CD4-positive, alpha-beta T cell treated with Interleukin-15 for 4 hours (primary cell): Measurements from ENCODE around the gene TAGLN.
"Not testable (repeated sequence)": the region's sequence is repeated elsewhere in the genome, so short reads cannot be mapped to it uniquely, and the experiment has no call there.

ENCODE experiments used
- DNase-seq: peaks from one replicate; pipeline ENCODE4 v3.0.0-alpha.2; 2020; ENCODE audit warnings: low spot score

TAGLN gene

DNA sequence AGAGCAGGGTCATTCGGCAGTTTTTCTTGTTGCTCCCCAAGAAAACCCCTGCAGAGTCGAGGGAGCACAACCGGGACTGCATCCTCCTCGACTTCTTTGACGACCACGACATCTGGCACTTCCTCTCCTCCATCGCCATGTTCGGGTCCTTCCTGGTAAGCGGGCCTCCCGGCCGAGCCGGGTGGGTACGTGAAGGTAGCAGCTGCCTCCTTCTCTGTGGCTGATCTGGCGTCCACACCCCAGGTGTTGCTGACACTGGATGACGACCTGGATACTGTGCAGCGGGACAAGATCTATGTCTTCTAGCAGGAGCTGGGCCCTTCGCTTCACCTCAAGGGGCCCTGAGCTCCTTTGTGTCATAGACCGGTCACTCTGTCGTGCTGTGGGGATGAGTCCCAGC, 3.4 kb upstream of the TAGLN start:
- DNase-seq = no peak

DNA sequence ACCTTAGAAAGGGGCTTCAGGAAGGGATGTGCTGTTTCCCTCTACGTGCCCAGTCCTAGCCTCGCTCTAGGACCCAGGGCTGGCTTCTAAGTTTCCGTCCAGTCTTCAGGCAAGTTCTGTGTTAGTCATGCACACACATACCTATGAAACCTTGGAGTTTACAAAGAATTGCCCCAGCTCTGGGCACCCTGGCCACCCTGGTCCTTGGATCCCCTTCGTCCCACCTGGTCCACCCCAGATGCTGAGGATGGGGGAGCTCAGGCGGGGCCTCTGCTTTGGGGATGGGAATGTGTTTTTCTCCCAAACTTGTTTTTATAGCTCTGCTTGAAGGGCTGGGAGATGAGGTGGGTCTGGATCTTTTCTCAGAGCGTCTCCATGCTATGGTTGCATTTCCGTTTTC, 2.2 kb upstream of the TAGLN start:
- no peak for DNase-seq

DNA sequence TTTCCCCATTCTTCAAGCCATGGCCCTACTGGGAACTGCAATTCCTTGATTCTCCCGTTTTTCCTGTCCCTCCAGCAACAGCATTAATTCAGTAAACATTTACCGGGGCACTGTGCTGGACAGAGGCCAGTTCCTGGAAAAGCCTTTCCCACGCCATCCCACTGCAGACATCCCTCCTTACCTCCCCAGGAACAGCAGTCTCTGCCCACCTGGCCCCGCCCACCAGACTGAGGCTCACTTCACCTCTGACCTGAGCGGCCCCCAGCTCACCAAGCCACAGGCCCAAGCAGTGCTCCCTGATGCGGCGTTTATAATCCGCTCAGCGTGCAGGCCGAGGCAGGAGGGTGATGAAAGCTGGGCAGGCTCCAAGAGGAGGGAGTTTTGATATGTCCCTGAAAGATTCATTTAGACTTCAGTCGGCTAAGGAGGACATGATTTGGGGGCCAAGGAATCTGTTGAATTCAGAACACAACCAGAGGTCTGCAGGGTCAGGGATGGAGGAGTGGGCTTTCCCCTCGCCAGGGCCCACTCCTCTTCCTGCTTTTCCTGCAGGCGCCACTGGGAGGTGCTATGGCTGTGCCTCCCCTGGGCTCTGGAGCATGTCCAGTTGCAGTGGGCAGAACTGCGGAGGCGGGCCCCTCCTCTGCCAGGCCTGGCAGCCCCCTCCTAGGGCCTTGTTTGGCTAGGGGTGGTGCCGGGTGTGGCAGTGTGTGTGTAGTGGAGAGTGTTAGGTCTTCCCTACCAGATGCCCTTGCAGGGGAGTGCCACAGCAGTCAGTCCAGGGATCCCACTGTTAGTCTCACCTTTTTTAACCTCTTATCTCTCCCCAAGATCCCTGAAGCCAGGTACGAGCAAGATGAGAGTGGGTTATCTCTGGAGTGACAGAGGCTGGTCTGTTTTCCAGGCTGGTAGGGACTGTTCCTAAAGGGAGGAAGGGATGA, 1.4 kb upstream of the TAGLN start:
- no peak for DNase-seq

DNA sequence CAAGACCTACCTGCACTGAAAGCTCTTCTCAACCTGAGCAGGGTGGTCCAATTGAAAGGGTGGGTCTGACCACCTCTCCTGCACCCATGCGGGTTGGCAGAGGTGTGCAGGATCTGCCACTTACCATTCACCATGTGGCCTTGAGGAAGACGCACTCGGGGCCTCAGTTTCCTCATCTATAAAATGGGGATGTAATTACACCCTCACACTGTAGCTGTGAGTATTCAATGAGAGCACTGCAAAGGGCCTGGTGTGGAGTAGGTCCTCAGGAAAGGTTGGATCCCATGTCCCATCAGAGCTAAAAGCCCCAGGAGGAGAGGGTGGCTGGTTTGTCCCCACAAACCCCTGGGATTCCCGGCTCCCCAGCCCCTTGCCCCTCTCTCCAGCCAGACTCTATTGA, 557 bp upstream of the TAGLN start:
- no peak for DNase-seq

DNA sequence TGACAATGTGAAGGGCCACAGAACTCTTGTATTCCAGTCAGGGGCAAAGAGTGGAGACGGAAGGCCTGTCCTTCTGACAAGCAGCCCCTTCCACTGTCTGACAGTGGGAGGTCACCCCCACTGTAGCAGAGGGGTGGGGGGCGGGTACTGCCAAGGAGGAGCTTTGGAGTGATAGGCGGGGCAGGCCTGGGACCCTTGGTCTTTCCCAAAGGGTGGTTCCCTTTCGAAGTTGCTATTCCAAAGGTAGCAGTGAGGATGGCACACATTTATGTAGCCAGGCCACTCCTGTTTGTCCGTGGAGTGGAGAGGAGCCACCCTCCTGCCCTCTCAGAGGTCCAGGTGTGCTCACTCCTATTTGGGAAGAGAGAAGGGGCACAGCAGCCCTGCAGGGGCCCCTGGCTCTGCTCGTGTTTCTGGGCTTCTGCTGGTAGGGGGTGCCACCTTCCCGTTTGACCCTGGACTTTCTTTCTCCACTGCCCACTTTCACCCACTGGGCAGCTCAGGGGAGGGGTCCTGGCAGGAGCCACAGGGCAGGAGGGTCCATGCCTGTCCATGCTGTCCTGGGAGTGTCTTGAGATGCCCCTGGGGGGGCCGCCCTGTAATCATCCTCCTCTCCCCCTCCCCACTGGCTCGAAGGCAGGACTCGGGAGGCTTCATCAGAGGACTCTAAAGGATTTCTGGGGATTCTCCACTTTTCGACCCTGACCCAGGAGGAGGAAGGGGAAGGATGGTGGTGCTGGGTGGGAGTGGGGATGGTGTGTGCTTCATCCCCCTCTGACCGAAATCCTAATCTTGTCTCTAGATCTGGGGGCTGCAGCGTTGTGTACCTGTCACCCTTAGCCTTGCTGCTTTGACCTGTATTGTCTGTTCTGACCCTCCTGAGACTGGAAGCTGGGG, 994 bp downstream of the TAGLN start:
- no peak for DNase-seq

DNA sequence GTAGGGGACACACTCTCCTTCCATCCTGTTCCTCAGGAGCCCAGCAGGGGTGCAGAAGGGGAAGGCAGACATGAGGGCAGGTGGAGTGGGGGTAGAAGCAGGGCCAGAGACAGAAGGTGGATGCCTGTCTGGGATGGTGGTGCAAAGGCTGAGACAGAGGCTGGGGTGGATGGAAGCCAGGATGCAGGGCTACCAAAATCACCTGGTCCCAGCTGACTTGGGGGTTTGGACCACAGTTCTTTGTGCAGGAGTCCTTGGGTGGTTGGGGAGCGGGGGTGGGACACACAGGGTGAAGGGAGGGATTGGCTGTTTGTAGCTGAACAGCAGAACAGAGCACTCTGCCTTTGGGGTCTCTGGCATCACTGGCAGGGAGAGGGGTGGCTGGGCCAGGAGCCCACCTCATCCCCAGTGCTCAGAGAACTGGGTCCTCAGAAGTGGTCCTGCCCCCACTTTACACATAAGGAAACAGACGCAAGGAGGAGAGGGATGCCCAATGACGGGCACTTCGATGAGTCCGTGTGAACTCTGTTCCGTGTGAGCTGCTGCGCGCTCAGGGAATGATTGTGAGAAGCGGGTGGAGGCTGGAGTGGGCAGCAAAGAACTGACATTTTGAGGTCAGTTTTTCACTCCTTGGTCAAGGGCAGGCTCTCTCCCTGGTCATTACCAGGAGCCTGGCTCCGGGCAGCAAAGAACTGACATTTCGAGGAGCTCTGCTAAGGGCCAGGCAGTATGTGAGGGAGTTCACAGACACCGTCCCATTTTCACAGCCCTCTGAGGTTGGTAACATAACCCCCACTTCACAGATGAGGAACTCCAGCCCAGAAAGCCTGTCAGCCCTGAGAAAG, 1.9 kb downstream of the TAGLN start:
- DNase-seq = no peak

DNA sequence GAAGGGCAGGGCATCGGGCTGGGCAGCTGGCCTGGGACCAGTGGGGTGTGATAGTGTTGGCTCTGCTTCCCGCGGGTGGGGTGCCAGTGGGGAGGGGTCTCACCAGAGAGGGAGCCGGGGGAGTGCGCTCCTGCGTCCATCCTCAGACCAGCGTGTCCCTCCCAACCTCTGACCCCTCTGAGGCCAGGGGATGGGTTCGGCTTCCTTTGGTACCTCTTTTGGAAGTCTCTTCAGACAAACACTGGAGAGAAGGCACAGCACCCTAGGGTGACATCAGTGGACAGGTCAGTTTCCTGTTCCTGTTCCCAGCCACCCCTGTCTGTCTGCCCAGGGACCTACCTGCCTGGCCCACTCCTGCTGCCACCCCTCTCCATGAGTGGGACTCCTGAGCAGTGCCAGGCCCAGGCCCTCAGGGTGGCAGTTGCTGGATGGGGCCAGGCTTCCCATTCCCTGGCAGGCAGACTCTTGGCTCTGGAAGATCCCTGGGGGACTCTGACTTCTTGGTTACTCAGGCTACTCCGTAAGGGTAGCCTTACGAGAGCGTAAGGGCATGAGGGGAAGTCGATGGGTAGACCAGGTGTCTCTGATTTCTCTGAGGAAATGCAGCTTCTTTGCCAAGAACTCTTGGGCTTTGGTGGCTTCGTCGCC, 2.6 kb downstream of the TAGLN start:
- no peak for DNase-seq

DNA sequence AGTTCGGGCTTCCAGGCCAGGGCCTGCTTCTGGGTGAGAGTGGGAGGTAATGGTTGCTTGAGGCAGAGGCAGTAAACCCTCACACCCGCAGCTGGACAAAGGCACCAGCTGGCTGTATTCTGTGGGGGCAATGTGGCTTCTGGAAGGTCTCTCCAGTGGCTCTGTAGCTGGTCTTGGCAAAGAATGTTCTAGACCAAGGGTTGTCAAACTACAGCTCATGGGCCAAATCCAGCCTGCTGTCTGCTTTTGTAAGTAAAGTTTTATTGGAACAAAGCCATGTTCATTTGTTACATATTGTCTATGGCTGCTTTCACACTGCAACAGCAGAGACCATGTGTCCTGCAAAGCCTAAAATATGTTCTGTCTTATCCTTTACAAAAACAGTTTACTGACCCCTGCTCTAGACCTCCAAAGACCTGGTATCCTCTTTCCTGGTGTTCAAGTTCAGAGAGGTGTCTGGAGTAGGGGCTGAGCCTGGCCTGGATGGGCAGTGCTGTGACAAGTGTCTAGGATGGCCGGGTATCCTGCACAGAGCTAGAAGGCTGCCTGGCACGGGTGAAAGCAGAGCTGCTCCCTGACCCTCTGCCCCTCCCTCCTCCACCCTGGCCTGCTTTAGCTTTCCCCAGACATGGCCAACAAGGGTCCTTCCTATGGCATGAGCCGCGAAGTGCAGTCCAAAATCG, 3.4 kb downstream of the TAGLN start:
- DNase-seq = no peak

DNA sequence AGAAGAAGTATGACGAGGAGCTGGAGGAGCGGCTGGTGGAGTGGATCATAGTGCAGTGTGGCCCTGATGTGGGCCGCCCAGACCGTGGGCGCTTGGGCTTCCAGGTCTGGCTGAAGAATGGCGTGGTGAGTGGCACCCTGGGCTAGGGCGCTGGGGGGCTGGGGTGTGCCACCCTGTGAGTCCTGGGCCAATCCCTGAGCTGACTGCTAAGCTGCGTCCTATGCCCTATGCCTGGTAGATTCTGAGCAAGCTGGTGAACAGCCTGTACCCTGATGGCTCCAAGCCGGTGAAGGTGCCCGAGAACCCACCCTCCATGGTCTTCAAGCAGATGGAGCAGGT, 3.9 kb downstream of the TAGLN start:
- DNase-seq = no peak

DNA sequence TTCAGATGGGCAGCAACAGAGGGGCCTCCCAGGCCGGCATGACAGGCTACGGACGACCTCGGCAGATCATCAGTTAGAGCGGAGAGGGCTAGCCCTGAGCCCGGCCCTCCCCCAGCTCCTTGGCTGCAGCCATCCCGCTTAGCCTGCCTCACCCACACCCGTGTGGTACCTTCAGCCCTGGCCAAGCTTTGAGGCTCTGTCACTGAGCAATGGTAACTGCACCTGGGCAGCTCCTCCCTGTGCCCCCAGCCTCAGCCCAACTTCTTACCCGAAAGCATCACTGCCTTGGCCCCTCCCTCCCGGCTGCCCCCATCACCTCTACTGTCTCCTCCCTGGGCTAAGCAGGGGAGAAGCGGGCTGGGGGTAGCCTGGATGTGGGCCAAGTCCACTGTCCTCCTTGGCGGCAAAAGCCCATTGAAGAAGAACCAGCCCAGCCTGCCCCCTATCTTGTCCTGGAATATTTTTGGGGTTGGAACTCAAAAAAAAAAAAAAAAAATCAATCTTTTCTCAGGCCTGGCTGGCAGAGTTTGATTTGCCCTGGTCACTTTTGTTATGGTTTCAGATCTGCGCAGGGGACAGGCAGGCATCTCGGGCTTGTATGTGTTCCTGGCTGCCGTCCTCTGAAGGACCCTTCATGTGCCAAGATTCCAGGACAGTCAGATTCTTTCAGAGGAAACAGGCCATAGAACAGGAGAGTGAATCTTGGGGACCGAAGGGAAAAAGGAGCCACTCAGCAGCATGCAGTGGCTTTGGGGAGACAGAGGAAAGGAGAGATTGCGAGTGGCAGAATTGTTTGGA, 5.3 kb downstream of the TAGLN start:
- DNase-seq = no peak

DNA sequence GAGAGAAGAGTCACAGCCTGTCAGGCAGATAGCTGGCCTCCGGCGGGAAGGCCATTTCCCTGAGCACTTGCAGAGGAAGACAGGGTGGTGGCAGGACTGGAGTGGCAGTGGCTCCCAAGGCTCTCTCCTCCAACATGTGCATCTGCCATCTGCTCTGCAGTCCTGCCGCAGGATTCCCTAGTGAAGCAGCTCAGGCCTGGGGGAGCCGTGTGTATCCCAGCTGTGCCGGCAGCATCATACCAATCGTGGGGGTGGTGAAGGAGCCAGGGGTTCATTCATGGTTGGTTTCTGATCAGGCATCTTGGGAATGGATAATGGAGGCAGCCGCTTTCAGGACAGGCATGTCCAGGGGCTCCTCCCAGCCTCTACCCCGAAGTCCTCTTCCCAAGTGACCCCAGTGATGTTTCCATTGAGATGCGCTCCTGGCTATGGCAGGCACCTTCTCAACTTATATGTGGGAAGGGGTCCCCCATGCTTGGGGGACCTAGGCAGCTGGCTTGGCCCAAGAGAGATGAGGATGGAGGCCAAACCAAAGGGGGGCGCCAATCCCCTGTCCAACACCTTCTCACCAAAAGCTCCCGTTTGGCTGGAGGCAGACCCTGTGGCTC, 6.1 kb downstream of the TAGLN start:
- no peak for DNase-seq

DNA sequence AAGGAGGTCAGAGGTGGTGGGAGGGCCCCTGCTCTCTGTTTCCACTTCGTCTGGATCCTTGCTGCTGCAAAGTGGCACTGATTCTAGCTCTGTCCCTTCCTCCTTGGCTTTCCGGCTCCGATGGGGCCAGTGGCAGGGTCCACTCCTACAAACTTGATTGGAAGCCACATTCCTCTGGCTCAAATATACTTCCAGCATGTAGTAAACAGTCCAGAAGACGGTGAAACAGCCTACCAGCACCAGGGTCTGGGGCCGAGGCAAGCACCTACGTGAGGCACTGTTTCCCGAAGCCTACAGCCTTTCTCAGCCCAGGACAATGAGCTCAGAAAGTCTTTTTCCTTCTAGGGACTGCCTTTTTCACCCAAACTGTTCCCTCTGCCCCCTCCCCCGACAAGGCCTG, 6.9 kb downstream of the TAGLN start:
- DNase-seq = not testable (repeated sequence)

DNA sequence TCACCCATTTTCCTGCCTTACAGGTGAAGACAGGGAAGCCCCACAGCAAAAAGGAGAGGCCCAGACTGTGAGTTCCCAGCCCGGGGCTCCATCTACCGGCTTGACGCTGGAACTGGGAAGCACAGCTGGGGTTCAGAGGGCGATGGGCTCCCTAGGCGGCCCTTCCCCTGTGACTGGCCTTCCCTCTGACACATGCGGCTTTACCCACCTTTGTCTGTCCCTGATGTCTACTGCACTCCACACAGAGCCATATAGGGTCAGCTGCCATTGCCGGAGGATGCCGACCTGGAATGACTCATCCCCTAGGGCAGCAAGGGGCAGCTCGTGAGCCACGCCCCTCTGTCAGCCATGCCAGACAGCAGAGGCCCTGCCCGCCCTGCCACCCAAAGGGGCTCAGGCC, 7.7 kb downstream of the TAGLN start:
- not testable (repeated sequence) for DNase-seq

DNA sequence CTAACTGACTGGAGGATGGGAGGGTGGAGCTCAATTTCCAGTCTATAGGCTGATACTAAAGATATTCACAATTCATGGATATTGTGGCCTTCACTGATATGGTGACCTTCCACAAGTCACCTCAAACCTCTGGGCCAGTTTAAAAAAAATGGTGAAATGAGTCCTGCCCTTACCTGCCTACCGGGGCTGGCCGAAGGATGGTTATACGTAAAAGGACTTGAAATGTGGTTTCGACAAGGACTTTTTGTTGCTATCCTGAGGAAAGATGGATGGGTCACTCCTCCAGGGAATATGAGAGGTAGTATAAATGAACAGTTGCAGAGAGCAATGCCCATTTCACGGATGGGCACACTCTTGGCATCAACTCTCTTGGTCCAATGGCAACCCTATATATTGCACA, 8.3 kb downstream of the TAGLN start:
- DNase-seq = not testable (repeated sequence)

DNA sequence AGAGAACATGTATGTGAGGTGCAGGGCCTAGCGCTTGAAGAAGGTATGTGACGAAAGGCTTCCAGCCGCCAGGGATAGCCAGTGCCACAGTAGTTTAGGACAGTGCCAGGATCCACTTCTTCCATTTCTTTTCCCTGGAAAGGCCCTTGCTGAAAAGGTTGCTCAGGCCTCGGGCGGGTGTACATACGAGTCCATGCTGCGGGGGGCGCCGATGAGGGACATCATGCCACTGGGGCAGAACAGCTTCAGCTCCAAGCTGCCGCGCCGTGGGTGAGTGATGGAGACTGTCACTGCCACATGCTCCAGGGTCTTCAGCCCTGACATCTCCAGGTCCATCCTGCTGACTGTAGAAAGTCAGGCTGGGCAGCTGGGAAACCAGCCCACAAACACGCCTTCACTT, 9.5 kb downstream of the TAGLN start:
- not testable (repeated sequence) for DNase-seq

DNA sequence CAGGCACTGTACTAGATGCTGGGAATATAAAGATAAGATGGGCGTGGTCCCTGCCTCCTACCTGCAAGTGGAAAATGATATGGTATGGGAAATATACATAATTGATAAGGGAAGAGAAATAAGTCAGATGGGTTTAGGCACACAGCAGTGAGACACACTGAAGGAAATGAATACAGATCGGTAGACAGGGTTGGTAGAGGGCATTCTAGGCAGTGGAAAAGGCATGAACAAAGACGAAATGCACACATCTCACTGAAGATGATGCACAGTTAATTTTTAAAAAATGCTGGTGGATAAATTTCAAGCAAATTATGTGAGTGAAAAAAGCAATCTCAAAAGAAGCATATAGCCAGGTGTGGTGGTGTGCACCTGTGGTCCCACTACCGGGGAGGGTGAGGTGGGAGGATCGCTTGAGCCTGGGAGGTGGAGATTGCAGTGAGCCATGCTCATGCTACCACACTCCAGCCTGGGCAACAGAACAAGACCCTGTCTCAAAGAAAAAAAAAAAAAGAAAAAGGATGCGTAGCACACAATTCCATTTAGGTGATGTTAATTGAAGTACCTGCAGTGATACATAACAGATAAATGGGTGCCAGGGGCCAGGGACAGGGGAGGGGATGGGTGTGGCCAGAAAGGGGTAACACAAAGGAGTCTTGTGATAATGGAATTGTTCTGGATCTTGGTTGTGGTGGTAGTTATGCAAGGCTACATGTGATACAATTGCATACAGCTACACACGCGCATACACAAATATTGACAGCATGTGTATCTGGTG, 10.4 kb downstream of the TAGLN start:
- not testable (repeated sequence) for DNase-seq

DNA sequence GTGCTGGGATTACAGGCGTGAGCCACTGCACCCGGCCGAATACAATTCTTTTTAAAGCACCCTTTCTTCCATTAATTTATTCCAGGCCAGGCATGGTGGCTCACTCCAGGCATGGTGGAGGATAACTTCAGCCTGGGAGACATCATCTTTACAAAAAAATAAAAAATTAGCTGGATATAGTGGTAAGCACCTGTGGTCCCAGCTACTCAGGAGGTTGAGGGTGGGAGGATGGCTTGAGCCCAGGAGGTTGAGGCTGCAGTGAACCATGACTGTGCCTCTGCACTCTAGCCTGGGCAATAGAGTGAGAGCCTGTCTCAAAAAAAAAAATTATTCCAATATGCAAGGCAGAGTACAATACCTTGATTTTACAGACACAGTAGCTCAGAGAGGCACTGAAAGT, 11.4 kb downstream of the TAGLN start:
- no peak for DNase-seq

DNA sequence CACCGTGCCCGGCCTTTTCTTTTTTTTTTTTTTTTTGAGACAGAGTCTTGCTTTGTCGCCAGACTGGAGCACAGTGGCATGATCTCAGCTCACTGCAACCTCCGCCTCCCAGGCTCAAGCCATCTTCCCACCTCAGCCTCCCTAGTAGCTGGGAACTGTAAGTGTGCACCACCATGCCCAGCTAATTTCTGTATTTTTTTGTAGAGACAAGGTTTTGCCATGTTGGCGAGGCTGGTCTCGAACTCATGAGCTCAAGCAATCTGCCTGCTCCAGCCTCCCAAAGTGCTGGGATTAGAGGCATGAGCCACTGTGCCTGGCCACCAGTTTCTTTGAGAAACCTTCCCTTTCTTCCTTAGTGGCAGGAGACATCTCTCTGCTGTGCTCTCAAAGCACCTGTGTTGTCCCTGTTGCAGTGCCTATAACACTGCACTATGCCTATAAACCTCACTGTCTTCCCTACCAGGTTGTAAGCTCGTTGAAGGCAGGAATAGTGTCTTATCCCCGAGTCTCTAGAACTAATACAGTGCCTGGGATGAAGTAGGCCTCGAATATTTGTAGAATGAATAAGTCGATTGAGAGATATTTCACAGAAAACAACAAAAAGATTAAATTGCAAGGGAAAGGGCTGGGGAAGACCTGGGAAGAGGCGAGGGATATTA, 13.7 kb downstream of the TAGLN start:
- no peak for DNase-seq
